RPMI8226 (cell line): ENCODE measurements around the gene HES1.
A peak's percentile ranks its signal among the peaks of the same experiment; 100 is the strongest.

Experiments used
- DNase-seq: peaks from one replicate; pipeline ENCODE4 v3.0.0-alpha.2; 2015

HES1 gene

DNA sequence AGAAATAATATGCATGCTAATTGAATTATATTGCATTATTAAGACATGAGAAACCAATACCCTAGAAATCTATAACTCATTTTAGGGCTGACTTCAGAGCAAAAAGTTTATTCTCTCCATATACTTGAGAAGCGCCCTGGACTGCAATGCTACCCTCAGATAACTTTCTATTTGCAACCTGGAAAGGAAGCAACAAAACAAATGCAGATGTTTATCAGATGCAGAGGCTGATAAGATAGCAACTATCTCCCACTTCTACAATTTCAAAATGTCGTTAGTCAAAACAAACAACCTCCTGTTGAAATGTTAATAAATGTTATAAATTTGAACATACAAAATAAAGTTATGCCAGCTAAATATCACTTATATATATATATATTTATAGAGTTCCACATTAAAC is 34.8 kb downstream of the HES1 start:
- DNase-seq = no peak

DNA sequence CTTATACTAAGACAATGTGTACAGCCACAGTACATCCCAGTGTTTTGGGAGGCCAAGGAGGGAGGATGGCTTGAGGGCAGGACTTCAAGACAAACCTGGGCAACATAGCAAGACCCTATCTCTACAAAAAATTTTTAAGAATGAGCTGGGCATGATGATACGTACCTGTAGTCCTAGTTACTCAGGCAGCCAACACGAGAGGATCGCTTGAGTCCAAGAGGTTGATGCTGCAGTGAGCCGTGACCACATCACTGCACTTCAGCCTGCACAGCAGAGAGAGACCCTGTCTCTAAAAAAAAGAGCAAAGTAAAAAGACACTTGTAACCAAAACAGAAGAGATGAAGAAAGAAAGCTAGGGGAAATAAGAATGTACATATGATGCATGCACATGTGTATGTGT is 38.5 kb downstream of the HES1 start:
- no peak for DNase-seq

DNA sequence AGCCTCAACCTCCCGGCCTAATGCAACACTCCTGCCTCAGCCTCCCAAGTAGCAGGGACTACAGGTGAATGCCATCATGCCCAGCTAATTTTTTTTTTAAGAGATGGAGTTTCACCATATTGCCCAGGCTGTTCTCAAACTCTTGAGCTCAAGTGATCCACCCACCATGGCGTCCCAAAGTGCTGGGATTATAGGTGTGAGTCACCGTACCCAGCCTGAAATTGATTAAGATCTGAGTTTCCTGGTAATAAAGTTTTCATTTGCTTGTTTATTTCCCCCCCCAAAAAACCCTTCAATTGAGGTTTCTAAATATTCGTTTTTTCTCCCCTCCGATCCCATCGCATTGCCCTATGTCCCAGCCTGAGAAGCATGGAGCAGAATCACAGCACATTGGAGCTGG is 39.0 kb downstream of the HES1 start:
- no peak for DNase-seq

DNA sequence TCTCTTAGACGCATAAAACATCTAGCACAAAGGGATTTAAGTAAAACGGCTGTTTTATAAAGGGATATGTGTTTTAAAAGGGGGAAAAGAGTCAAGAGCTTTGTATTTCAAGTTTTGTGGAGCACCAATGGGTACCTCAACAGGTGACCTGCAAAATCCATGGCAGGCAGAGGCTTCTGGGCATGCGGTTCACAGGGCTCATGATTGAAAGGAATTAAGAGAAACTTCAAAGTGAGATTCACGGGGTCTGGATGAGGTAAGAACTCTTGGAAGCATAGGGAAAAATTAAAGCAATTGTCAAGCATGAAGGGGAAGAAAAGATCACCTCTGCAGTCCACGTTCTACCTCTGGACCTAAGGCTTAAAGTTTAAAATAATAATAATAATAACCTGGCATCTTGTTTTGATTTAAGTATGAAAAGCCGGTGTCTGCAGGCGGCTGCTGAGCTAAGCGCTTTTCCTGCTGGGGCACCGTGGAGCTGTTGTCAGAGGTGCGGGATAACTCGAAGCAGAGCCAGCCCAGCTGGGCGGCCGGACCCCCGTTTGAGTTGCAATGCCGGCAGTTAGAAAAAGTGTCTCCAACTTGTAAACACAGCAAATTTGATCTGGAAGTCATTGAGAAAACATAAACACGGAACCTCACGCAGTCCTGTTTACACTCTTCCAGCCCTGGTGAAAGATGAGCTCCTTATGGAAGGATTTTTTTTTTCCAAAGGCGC is 40.5 kb downstream of the HES1 start:
- DNase-seq = no peak

DNA sequence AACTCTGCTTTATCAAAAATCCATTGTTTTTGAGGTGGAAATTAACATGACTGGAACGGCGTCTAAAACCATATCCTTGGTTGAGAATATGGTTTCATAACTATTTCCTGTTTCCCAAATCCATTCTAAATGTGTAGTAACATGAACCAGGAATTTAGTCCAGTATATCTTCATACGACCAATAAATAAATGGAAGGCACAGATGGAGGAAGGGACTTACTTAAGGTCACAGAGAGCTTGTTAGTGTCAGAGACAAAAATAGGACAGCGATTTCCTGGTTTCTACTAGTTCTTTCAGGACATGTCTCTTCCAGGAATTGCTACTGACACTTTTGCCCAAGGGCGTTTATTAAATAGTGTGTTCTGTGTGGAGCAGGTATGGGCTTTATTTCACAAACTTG is 41.2 kb downstream of the HES1 start:
- no peak for DNase-seq

DNA sequence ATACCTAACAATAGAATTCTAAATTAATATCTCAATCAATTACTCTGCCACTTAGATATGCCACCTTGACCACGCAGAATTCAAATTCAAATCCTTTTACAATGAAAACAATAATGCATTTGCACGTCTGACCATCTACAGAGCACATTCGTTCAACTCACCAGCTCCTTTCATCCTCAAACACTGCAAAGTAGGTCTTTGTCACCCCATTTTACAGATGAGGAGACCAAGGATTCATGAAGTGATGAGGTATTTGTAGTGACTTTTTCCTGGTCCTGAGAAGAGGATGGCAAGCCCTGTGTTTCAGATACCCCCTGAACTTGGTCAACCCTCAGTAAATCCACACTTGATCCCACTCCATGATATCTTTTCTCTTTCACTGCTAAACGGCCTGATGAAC is 42.2 kb downstream of the HES1 start:
- DNase-seq = no peak

DNA sequence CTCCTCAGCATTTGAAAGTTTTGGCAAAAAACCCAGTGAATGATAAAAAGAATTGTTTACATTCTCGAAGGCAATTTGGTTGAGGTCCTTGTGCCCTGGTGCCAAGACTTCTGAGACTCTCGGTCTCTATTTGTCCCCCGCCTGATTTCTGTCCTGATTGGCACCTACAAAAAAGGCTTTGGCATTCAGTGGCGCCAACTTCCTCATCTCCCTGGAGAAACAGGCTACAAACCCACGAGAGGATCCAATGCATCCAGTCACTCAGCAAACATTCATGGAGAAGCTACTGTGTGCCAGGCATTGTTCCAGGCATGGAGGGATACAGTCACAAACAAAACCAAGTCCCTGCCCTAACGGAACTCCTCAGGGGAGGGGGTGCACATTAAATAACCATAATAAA is 42.7 kb downstream of the HES1 start:
- no peak for DNase-seq

DNA sequence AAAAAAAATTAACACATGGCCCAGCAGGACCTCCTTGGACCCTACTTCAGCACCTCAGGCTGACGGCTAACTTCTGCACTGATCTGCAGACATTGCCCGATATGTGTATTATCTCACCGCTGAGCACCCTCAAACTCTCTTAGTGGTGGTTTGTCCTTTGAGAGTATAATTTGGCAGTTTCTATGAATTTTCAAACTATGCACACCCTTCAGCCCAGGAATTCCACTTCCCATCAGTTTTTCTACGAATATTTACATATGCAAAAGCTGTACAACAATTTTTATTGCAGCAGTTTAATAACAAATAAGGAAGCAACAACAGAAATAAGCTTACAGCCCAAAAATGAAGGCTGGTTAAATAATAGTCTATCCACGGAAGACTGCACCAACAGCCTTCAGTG is 44.6 kb downstream of the HES1 start:
- DNase-seq = no peak

DNA sequence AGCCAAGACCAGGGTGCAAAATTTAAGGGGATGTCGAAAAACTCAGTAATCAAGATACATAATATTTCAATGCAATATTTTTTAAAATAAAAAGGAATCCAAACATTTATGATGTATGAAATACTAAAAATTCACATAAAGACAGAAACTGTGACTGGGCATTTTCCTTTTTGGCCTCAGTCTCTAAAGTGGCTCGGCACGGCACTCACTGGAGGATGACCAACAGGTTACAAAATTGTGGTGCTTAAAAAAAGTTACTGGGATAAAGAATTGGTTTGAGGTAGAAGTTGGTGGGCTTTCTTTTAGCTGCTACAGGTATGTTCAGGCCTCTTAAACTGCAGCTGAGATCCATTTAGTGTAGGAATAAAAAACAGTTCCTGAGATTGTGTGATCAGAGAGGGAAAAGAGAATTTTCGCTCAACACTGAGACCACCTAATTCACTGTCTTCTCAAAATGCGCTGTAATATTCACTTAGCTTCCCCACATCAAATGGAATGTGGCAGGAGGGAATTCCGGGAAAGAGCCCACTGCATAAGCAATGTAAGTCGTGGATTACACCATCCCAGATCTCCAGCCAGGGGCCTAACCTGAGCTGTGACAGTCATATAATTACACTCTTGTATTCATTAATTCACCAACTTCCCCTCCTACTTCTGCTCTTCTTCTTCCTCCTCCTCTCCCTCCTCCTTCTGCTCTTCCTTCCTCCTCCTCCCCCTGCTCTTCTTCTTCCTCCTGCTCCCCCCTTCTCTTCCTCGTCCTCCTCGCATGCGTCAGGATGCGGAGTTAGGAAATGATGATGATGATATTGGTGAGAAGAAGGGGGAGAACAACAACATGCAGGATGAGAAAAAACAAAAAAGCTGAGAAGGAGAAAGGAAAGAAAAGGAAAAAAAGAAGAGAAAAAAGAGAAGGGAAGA is 45.9 kb downstream of the HES1 start:
- DNase-seq = no peak

DNA sequence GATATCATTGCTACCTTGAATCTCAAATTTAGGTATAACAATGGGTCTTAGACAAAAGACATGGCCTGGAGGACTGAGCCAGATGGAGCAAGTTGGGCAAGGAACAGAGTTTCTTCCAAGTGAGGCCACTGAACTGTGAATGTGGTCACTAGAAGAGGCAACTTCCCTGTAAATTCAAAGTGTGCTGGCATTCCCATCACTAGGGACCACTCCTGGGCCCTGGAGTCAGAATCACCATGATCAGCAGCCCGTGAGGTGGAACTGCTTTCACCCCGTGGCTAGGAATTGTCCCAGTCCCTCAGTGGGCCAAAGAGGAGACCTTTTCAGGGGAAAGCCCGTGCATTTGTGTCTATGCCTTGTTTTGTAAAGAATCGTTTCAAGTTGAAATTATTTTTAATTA is 47.3 kb downstream of the HES1 start:
- DNase-seq = no peak

DNA sequence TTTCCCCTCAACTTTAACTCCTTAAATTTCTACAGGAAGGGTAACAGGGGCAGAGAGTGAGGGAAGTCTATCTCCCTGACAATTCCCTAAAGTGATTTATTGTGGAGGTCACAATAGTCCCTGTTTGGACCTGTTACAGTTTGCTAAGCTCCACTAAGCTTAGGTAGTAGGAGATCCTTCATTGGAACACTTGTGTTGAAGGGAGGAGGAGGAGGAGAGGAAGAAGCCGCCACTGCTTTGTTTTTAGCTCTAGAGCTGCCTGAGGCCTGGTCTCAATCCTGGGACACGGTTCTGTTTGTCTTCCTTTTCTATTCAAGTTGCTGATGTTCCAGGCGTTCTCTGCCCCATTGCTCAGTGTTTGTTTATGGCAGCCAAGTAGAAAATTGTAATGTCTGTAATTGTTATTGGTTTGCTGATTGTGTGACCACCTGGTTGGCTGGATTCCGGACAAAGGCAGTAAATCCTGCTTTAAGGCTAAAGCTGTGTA is 48.4 kb downstream of the HES1 start:
- no peak for DNase-seq

DNA sequence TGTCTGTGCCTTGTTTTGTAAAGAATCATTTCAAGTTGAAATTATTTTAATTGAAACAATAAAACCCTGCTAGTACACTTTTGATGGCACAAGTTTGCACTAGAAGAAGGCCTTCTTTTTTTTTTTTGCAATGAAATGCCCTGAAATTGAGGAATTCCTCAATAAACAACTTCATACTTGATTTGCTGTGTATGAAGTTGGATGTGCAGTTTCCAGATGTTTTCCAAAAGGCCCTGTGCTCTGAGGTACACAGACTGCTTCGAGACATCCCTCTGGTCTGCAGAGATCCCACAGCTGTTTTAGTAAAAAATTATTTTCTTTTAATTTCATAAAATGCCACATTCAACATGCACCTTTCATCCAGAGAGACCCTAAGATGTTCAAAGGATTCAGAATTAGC is 48.9 kb downstream of the HES1 start:
- no peak for DNase-seq

DNA sequence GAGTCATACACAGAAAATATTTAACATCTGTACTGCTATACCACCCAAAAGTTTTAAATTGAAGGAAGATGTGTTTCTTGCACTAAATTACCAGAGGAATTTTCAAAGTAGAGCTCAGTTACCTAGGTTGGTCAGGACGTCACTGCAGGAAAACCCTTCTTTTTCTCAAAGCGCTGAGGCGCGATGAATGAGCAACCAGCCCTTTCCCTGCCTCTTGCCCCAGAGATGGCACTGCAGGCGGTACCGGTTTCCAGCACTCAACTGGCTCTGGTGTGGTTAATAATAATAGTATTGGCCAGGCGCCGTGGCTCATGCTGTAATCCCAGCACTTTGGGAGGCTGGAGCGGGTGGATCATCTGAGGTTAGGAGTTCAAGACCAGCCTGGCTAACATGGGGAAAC is 49.3 kb downstream of the HES1 start:
- DNase-seq = no peak

DNA sequence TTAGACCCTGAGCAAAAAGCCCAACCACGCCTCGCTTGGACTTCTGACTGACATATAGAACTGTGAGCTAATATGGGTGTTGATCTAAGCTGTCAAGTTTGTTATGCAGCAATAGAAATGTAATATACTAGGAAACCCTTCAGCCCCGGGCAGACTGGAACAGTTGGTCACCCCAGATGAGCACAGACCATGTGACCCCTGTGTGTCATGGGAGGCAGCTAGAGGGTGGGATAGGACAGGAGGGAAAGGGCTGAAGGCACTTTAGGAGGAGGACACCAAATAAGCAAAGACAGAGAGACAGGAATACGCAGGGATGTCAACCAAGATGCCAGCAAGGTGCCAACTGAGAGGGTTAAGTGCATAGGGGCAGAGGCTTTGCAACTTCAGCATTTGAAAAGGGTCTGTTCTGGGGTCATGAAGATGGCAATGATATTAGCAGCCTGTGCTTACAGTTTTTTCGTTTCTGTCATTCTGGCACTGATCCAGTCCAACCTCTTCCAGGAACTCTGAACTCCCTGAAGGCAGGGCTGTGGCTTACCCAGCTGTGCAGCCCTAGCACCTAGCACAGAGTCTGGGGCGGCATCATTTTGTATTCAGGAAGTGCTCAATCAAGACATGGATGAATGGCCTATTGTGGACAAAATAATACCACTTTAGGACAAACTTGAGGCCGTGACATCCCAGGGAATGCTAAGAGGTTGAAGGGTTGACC is 51.4 kb downstream of the HES1 start:
- peak; percentile 34 for DNase-seq
